Activated CD8-positive, alpha-beta memory T cell treated with anti-CD3 and anti-CD28 coated beads for 4 hours (primary cell): ENCODE measurements around the gene ATXN1.
"Not testable (repeated sequence)": the region's sequence is repeated elsewhere in the genome, so short reads cannot be mapped to it uniquely, and the experiment has no call there.

Experiments
- DNase-seq, 2 donors: peaks; one replicate each; pipeline ENCODE4 v3.0.0-alpha.2; 2020; ENCODE audit warnings: low read depth in 2 of 2

Gene ATXN1

DNA sequence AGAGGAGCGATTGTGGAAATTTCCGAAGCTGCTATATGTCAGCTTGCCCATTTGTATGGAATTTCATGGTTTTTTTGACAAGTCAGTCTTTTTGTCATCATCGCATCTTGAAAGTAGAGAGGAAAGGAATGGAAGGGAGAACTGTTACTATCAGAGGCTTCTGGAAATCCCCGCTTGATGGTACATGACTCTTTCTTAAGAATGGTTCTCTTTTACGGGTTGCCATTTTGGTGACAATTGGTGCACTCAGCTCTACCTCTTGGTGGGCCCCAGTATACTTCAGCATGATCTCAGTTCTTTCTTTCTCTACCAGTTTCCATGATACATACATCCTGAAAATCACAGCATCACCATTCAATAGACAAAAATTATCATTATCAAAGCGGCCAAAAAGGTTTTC, 146.0 kb downstream of the ATXN1 start:
- DNase-seq = not testable (repeated sequence)

DNA sequence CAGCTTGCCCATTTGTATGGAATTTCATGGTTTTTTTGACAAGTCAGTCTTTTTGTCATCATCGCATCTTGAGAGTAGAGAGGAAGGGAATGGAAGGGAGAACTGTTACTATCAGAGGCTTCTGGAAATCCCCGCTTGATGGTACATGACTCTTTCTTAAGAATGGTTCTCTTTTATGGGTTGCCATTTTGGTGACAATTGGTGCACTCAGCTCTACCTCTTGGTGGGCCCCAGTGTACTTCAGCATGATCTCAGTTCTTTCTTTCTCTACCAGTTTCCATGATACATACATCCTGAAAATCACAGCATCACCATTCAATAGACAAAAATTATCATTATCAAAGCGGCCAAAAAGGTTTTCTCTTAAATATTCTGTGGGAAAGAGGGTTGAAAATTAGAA, 147.1 kb downstream of the ATXN1 start:
- not testable (repeated sequence) for DNase-seq

DNA sequence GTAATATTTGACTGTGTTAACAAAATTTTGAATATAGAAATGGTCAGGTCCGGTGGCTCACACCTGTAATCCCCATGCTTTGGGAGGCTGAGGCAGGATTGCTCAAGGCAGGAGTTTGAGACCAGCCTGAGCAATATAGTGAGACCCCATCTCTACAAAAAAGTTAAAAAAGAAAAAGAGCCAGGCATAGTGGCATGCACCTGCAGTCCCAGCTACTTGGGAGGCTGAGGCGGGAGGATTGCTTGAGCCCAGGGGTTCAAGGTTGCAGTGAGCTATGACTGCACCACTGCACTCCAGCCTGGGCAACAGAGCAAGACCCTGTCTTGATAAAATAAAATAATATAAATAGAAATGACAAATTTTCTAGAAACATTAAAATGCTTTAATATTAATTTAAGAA, 147.8 kb downstream of the ATXN1 start:
- not testable (repeated sequence) for DNase-seq

DNA sequence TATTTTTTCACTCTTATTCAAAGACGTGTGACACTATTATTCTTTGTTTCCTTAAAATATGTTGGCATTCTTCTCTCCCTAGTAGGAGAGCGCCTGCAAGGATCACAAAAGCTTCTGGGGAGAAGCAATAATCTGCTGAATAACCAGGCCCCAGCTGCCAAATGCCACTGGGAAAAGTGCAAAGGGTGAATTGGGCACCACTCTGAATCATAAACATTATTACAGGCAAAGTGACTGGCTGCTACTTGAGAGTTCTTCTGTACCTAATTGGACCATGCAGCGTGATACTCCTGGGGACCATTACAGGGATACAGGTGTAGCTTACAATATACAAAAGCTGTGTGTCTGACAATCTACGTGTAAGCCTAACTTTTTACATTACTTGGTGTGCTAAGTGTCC, 152.8 kb downstream of the ATXN1 start:
- DNase-seq = no peak

DNA sequence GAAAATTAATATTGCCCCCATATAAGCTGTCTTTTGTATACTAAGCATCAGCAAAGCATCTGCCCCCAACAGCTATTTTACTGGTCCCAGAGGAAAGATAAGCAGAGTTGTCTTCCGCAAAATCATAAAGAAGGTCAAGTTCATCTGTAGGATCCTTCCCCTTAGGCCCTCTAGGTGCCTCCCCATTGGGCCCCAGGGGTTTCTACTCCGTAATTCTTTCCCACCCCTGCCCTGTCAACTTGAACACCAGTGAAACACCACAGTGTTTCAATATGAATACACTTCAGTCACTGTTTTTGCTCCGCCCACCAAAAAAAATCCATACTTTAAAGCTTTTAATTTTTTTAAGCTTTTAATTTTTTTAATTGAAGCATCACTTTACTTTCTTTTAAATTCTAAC, 159.2 kb downstream of the ATXN1 start:
- DNase-seq = no peak

DNA sequence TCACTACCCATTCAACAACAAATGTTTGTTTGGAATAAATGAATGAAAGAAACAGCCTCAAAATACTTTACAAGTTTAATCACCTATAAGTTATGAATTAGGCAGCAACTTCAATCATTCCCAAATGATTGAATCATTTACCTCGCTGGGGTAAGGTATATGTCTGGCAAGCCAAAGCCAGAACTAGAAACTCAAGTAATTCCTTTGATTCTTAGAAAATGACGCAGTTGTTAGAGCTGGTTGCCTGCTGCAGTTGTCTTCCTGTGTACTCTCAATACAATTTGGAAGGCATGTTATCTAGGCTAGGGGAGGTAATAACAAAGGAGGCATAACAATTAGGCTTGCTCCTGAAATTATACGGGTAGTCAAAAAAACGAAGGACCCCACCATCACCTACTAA, 160.6 kb downstream of the ATXN1 start:
- DNase-seq = no peak

DNA sequence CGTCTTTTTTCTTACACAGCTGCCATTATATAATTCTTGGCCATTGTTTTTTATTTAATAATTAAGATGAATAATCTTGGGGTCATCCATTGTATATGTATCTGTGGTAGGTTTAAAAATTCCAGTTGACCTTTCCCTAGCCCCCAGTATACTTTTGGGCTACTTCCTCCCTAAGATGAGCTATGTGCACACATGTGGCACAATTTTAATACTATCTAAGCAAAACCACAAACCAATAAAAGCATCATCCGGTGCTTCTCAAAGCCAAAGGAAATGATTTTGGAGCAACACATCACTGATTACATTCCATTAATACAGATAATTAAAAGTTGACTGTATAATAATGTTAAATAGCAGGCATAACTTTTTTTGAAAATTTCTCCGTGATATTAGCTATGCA, 161.2 kb downstream of the ATXN1 start:
- no peak for DNase-seq

DNA sequence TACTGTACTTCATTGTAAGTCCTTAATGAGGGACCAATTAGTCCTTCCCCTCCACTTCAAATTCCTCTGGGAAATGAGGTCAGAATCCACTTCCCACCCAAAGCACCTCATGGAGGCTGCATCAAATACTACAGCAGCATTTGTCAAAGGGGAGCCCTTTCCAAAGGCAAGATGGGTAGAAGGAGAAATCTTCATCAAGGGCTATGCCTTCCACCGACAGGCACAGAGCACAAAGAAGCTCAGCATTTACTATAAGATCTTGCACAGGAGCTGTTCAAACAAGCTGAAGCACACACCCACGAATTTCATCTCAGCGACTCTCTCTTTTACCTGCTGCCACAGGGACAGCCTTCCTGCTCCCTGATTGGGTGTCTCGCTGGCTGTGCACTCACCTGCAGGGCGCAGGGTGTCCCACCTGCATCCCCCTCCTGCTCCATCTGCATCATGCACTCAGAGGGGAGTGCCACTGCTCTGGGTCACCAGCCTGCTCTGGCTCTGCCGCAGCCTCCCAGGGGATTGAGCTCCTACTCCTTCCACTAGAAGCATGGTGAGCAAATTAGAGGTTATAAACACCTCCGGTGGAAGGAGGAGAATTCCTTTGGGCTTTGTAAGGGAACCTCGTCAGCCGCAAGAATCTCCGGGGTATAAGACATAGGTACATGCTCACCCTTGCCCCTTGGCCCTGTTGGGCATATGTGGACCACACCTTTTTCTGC, 164.5 kb downstream of the ATXN1 start:
- no peak for DNase-seq

DNA sequence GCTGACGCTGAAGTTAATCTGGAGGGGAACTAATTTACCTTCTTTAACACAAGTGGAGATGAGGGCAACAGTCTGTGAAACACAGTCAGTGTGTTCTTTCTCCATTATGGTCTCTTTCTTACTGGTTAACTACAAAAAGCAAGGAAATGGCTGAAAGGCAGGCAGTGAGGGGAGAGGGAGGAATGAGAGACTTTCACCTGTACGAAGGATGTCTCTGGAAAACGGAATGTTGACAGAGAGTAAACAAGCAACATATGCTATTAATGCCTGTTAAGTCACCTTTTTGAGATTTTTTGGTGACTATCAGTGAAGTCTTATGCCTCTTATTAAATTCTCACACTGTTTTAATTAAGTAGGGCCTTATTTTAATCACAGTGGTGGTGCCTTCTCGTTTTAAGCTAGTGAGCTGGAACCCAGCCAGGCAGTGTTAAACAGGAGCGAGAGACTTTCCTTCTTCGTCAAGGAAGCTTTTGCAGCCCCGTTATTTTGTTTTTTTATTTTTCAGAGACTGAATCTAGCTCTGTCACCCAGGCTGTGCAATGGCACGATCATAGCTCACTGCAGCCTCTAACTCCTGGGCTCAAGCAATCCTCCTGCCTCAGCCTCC, 165.6 kb downstream of the ATXN1 start:
- no peak for DNase-seq

DNA sequence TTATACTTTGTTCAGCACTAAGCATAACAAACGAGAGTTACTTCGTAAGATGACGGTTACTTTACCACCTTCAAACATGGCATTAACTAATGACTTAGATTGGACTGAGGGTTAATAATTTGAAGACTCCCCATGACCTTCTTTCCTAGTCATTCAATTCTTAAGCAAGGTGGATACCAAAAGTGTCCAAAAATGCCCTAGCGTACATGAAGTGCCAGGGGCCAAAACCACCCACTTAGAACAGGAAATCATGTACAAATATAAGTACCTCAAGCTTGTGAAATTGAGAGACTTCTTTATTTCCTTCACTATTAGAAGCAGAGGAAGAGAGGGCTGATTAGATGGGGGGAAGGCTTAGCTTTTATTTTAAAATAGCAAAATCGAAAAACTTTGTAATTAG, 166.4 kb downstream of the ATXN1 start:
- DNase-seq = no peak

DNA sequence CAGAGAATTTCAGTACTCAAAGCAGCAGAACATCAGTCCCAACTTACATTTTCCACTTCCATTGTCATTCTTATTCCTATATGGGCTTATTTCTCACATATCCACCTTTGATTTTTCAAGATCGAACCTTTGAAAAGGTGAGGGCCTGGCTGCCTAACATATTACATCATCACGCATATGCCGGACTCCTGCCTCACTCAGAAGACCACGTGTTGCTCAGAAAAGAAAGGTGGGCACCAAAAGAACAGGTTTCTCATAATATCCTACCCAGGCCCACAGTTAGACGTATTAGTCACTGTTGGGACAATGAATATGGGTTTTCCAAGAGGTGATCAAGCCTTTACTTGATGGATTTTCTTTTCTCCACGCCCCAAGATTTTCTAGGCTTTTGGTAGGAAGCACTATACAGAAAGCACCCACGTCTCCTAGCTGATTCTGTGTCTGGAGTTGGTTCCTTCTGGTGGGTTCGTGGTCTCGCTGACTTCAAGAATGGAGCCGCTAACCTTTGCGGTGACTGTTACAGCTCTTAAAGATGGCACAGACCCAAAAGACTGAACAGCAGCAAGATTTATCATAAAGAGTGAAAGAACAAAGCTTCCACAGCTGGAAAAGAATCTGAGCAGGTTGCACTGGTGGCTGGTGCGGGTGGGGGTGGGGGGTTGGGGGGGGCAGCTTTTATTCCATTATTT, 168.9 kb downstream of the ATXN1 start:
- no peak for DNase-seq

DNA sequence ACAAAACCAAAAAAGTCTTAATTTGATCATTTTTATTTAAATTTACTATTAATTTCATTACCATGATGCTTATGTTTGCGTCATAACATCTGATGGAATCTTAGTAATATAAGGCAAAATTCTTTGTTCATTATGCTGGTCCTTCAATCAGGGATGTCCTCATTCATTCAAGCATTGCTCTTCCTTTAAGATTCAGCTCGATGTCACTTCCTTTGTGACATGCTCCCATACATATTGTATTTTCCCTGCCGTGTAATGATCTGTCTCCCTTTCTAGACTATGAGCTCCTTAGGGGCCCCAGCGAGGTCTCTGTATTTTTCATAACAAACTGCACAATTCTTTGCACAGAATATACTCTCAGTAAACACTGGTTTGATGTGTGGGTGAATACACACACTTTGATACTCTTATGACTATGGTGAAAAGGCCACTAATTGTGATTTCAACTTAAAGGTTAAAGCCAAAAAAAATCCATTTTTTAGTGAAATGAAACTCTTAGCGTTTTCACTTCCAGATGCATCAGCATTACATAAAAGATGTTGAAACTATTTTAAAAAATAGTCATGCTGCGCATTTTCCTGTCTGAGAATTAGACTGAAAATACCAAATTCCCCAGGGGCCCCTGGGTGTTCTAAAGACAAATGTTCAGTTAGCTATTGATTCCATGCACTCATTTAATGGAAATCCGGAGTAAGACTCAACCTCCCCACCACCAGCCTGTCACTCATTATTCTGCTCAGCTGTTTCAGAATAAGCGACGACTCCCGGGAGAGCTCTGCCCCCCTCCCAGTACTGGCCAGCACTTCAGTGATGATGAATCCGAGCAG, 169.7 kb downstream of the ATXN1 start:
- no peak for DNase-seq

DNA sequence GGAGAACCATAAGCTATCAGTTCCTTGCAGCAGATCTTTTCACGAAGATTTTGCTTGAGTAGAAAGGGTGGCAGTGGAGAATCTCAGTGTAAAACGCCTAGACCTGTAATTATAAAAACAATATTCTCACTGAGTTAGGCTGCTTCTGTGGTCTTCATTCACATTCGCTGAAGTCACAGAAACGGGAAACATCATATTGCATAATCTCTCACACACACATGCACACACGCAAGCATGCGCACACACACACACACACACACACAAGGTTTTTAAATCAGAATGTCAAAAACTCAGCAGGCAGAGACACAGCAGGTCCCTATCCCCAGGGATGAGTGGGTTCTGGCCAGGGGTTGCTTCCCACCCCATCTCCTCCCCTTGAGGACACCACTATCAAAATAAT, 175.5 kb downstream of the ATXN1 start:
- no peak for DNase-seq

DNA sequence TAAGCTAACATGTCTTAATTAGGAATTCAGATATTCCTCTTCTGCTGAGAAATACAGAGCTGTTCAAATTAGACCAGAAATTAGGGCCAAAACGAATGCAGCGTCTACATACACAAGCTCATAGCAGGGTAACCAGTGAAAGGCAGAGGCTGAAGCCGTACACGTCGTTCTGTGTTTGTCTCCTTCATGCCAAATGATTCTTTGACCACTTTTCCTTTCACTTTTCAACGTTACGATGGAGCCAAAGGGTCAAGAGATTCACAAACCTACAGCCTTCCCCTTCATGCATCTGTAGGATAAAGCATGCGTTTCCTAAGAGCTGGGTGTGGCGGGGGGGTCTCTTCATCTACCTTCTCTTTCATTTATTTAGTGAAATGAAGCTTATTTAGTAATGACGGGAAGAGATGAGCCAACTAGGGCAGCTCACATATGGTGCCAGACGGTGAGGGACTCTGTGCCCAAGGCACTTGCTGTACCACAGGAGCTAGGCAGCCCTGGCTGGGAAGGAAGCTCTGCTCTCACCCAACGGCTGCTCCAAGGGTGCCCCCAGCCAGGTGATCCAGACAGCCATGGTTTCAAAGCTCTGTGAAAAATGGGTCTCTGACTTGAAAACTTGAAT, 178.0 kb downstream of the ATXN1 start:
- no peak for DNase-seq

DNA sequence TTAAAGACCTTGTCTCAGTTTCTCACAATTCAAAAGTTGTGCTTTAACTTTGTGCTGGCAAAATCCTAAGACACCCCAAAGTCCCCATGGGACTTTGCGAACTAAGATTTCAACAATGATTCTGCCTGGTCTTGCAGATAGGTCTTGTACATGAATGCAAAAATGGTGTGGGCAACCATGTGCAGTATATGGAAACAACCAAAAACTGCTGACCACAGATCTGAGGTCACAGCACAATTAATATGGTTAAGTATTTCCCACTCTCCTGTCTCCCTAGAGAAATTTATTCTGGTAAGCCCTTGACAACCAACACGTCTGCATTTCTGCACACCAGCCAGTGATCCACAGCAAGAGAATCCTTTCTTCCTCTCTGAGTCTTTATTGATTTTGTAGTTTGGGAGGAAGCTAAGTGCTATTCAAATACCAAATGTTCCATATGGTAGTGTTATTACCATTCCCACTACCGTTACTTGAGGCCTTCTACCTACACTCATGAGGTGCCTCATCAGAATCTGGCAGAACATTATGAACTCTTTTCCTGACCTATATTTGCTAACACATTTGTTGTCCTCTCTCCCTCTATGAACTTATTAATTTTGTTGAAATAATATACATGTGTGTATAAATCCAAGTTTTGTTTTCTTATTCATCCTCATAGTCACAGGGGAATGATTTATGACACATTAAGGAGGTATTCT, 178.7 kb downstream of the ATXN1 start:
- DNase-seq = no peak

DNA sequence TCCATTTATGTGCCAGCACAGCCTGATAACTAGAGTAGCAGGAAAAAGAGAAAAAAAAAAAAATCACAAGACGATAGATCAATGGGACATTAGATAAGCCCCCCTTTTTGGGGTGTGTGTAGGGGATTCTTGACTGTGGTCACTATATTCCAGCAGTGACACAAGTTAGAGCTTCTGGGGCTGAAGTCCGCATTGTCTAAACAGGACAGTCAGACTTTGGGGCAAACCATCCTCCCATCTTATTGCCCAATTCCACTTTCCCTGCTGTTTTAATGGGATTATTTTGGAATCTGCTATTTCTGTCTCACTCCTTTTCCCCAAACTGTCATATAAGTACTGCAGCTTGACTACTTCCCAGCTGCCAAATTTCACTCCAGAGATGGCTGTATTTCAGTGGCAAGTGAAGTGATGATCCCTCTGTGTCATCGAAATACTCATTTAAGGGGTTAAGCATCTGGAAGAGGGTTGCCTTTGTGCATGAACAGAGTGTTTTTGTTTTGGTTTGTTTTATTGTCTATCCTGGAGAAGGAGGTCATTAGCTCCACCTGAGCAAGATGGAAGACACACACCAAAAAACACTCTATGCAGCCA, 182.5 kb downstream of the ATXN1 start:
- no peak for DNase-seq

DNA sequence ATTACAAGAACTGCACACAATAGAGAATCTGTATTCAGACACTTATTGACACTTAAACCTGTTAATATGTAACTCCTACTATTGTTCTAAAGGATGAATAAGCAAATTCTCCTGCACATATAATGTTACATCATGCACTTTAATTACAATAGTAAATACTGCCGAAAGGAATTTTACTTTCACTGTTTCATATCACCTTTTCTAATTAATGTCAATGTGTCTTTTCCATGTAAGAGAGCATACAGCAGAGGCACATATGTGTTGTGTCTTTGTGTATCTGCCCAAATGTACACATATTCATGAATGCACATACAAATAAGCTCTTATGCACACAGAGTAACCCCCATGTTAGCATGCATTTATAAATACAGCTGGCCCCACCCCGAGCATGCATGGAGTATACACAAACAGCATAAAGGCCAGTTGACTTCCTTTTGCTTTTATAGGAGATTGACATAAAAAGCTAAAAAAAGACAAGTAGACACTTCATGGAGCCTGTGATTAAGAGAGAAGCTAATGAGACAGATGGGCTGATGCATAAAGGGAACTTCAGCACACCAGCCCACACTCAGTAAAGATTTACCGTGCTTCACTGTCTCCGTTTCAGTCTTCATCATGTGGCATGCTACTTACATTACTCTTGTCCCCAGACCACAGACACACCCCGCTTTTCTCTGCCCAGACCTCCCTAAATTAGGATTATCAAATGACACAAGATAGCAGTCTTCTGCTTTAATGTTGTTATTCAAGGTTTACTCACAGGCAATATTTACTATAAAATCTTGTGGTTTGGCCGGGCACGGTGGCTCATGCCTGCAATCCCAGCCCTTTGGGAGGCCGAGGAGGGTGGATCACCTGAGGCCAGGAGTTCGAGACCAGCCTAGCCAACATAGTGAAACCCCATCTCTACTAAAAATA, 184.6 kb downstream of the ATXN1 start:
- no peak for DNase-seq

DNA sequence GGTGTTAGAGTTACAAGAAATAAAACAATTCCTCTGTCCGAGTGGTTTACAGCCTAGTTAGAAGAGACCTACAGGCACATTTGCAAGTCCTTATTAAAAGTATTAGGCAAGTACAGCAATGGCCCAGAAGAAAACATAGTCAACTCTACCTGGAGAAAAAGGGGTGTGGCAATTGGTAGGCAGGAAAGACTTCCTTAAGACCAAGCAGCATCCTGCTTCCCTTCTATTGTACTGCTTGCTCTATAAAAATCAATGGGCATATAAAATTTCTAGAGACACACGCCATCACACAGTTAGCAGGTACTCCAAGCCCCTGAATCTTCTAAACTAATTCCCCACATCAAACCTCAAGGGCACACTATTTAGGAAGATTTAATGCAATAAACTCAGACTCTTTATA, 185.6 kb downstream of the ATXN1 start:
- DNase-seq = no peak

DNA sequence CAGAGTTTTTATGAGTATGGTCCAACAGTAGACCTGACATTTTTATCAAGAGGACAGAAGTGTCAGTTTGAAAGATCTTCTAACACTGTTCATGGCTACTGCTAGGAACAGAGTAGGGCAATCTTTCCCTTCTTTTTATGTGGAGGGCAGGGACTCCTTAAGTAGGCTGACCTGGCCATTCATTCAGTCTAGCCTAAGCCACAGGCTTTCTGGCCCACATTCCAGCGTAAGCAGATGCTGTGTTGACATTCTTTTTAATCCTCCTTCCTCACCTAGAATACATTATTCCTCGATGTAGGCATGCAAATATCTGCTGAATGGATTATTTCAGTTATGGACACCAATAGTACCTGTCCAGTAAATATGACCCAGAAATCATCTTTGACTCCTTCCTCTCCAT, 188.3 kb downstream of the ATXN1 start:
- DNase-seq = no peak

DNA sequence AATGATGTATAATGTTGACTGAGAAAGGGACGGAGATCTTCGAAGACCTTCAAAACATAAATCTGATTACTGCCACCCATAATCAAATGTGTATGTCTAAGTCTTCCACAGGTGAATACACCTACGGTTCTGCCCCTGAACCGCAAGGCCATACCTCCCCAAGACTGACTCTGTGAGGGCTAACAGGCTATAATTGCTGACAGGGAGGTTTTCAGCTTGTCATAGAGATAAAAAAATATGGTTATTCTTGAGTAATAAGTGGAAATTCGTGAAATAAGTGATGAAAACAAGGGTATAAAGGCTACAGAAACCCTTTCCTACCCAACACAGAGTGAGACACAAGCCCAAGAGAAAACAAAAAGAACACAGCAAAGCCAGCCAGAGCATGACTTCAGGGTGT, 188.9 kb downstream of the ATXN1 start:
- no peak for DNase-seq
